ENCODE data around the gene GPC3.
"Not testable (repeated sequence)": the region's sequence is repeated elsewhere in the genome, so short reads cannot be mapped to it uniquely, and the experiment has no call there.

GPC3 gene

GRCh38 chrX:133646719-133647116 lies 338.7 kb downstream of the GPC3 start:
- DNase-seq (ENCODE audit: low spot score): no peak

- no peak for DNase-seq (ENCODE audit: low spot score)
These were observed 339.2 kb downstream of the GPC3 start for GRCh38 chrX:133645977-133646718.

GRCh38 chrX:133645256-133645655 lies 340.1 kb downstream of the GPC3 start:
- no peak for DNase-seq (ENCODE audit: low spot score)

- no peak for DNase-seq (ENCODE audit: low spot score)
These were observed 345.0 kb downstream of the GPC3 start for GRCh38 chrX:133640161-133641015.

GRCh38 chrX:133639726-133640125 lies 345.7 kb downstream of the GPC3 start:
- no peak for DNase-seq (ENCODE audit: low spot score)

GRCh38 chrX:133638285-133638684 lies 347.1 kb downstream of the GPC3 start:
- no peak for DNase-seq (ENCODE audit: low spot score)

- DNase-seq (ENCODE audit: low spot score): no peak
These were observed 347.6 kb downstream of the GPC3 start for GRCh38 chrX:133637765-133638164.

GRCh38 chrX:133636009-133636408 lies 349.4 kb downstream of the GPC3 start:
- no peak for DNase-seq (ENCODE audit: low spot score)

- no peak for DNase-seq (ENCODE audit: low spot score)
These were observed 351.0 kb downstream of the GPC3 start for GRCh38 chrX:133634416-133634815.

GRCh38 chrX:133633950-133634349 lies 351.4 kb downstream of the GPC3 start:
- DNase-seq (ENCODE audit: low spot score): no peak

- no peak for DNase-seq (ENCODE audit: low spot score)
These were observed 352.2 kb downstream of the GPC3 start for GRCh38 chrX:133633162-133633561.

- DNase-seq (ENCODE audit: low spot score): no peak
These were observed 355.0 kb downstream of the GPC3 start for GRCh38 chrX:133630362-133630761.

- no peak for DNase-seq (ENCODE audit: low spot score)
These were observed 357.7 kb downstream of the GPC3 start for GRCh38 chrX:133627673-133628072.

GRCh38 chrX:133621384-133621783 lies 364.0 kb downstream of the GPC3 start:
- not testable (repeated sequence) for DNase-seq (ENCODE audit: low spot score)

GRCh38 chrX:133611676-133612075 lies 373.7 kb downstream of the GPC3 start:
- DNase-seq (ENCODE audit: low spot score): no peak

GRCh38 chrX:133610056-133610455 lies 375.3 kb downstream of the GPC3 start:
- DNase-seq (ENCODE audit: low spot score): no peak

GRCh38 chrX:133609166-133609565 lies 376.2 kb downstream of the GPC3 start:
- no peak for DNase-seq (ENCODE audit: low spot score)

GRCh38 chrX:133608406-133608805 lies 377.0 kb downstream of the GPC3 start:
- no peak for DNase-seq (ENCODE audit: low spot score)

- no peak for DNase-seq (ENCODE audit: low spot score)
These were observed 377.7 kb downstream of the GPC3 start for GRCh38 chrX:133607419-133608348.

- DNase-seq (ENCODE audit: low spot score): no peak
These were observed 378.4 kb downstream of the GPC3 start for GRCh38 chrX:133606990-133607389.

GRCh38 chrX:133604801-133605200 lies 380.6 kb downstream of the GPC3 start:
- no peak for DNase-seq (ENCODE audit: low spot score)

- no peak for DNase-seq (ENCODE audit: low spot score)
These were observed 382.5 kb downstream of the GPC3 start for GRCh38 chrX:133602881-133603280.
